VCaP (cell line): ENCODE data around the gene ANKRD44.

Experiments
- H3K27ac ChIP-seq: fragments of 450-650 bp; 2 replicates; pipeline ENCODE4 v1.5.1; 2017
- CTCF ChIP-seq: fragments of 450-650 bp; conservative IDR thresholded peaks from 2 replicates; pipeline ENCODE4 v1.5.1; 2017; ENCODE audit warnings: mild to moderate bottlenecking, moderate library complexity

The ANKRD44 gene

GRCh38 chr2:197297266-197297665 lies 13.3 kb downstream of the ANKRD44 start:
- no peak for TF ChIP-seq CTCF
- H3K27ac ChIP-seq: no peak overlapping the region

GRCh38 chr2:197296835-197297234 lies 13.7 kb downstream of the ANKRD44 start:
- no peak overlapping the region for H3K27ac ChIP-seq
- TF ChIP-seq CTCF: no peak

GRCh38 chr2:197294260-197294659 lies 16.3 kb downstream of the ANKRD44 start:
- H3K27ac ChIP-seq: no peak overlapping the region
- no peak for TF ChIP-seq CTCF

- H3K27ac ChIP-seq: no peak overlapping the region
- TF ChIP-seq CTCF: no peak
Measured at GRCh38 chr2:197293252-197294007, 17.1 kb downstream of the ANKRD44 start.

GRCh38 chr2:197292619-197293018 lies 18.0 kb downstream of the ANKRD44 start:
- no peak for TF ChIP-seq CTCF

GRCh38 chr2:197287596-197287932 lies 23.0 kb downstream of the ANKRD44 start:
- H3K27ac ChIP-seq: peak overlapping the region; percentile 56

More at GRCh38 chr2:197292619-197293018, 18.0 kb downstream of the ANKRD44 start:
- H3K27ac ChIP-seq: no peak overlapping the region

GRCh38 chr2:197286805-197287595 lies 23.6 kb downstream of the ANKRD44 start:
- no peak for TF ChIP-seq CTCF
- peak overlapping the region; percentile 56 for H3K27ac ChIP-seq

GRCh38 chr2:197285361-197285760 lies 25.2 kb downstream of the ANKRD44 start:
- no peak overlapping the region for H3K27ac ChIP-seq
- no peak for TF ChIP-seq CTCF
